SH-SY5Y (cell line): ENCODE data around the gene NEIL1.

Experiments
- GATA2 ChIP-seq: IDR thresholded peaks from 2 replicates; pipeline ENCODE4 v1.6.1; 2011; ENCODE audit warnings: mild to moderate bottlenecking, low read depth, low read length
- GATA3 ChIP-seq: IDR thresholded peaks from 2 replicates; pipeline ENCODE4 v1.6.1; 2011; ENCODE audit warnings: low read depth, mild to moderate bottlenecking, low read length, moderate library complexity

GRCh38 chr15:75347222-75348033 lies 589 bp downstream of the NEIL1 start:
- TF ChIP-seq GATA3, result no peak
- TF ChIP-seq GATA2, result no peak
